ENCODE measurements around the gene OR4D1.
"Not testable (repeated sequence)": the region's sequence is repeated elsewhere in the genome, so short reads cannot be mapped to it uniquely, and the experiment has no call there.

The OR4D1 gene

DNA sequence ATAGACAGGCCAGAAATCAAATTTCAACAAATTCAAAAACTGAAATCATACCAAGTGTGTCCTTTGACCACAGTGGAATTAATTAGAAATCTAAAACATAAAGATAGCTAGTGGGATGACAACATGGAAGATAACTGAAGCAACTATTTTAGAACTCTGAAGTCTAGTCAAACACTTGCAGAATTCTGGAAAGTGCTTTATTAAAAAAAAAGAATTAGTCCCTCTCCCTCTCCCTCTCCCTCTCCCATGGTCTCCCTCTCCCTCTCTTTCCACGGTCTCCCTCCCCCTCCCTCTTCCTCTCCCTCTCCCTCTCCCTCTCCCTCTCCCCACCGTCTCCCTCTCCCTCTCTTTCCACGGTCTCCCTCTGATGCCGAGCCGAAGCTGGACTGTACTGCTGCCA, 6.7 kb upstream of the OR4D1 start:
- no peak overlapping the region for H3K9ac ChIP-seq (ENCODE audit: low read length)

DNA sequence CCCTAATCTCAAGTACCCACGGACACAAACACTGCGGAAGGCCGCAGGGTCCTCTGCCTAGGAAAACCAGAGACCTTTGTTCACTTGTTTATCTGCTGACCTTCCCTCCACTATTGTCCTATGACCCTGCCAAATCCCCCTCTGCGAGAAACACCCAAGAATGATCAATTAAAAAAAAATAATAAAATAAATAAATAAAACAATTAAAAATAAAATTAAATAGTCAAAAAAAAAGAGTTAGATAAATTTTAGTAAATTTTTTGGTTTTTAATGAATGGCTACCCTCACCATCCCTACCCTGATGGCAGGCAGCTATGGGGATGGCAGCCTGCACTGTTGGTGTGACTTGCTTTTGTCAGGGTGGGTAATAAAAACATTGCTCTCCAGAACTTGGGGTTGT, 4.8 kb upstream of the OR4D1 start:
- not testable (repeated sequence) for H3K4me3 ChIP-seq (ENCODE audit: insufficient read depth, low read length, poor library complexity, severe bottlenecking); H2AFZ ChIP-seq (ENCODE audit: low read depth, low read length, severe bottlenecking); H3K9me2 ChIP-seq (replicated peaks; ENCODE audit: insufficient read depth, low read length); H3K36me3 ChIP-seq (ENCODE audit: low read length); H4K20me1 ChIP-seq (ENCODE audit: low read depth, low read length); H3K27me3 ChIP-seq (ENCODE audit: low read length); H3K79me2 ChIP-seq (ENCODE audit: insufficient read depth, low read length); H3K9me3 ChIP-seq (ENCODE audit: insufficient read depth, low read length); H3F3A ChIP-seq (ENCODE audit: insufficient read depth); H3K27ac ChIP-seq (ENCODE audit: low read depth, low read length); H3K4me2 ChIP-seq (ENCODE audit: low read depth, low read length, poor library complexity, severe bottlenecking); H3K9ac ChIP-seq (ENCODE audit: low read length)

More for the DNA sequence above, 6.7 kb upstream of the OR4D1 start:
- Histone ChIP-seq H3K79me2 (ENCODE audit: insufficient read depth, low read length) (no peaks in the 10 kb centered on the region), H3F3A (ENCODE audit: insufficient read depth) (no peaks in the 10 kb centered on the region), H3K9me3 (ENCODE audit: insufficient read depth, low read length) (no peaks in the 10 kb centered on the region), H3K4me2 (ENCODE audit: low read depth, low read length, poor library complexity, severe bottlenecking) (no peak overlapping the region), H3K9me2 (replicated peaks; ENCODE audit: insufficient read depth, low read length) (no peaks in the 10 kb centered on the region), H3K27me3 (ENCODE audit: low read length) (no peaks in the 10 kb centered on the region), H3K4me3 (ENCODE audit: insufficient read depth, low read length, poor library complexity, severe bottlenecking) (no peak overlapping the region), H3K36me3 (ENCODE audit: low read length) (no peaks in the 10 kb centered on the region), H2AFZ (ENCODE audit: low read depth, low read length, severe bottlenecking) (no peak overlapping the region), H3K27ac (ENCODE audit: low read depth, low read length) (no peak overlapping the region), H4K20me1 (ENCODE audit: low read depth, low read length) (no peaks in the 10 kb centered on the region)
- TF ChIP-seq, protein P1, sequence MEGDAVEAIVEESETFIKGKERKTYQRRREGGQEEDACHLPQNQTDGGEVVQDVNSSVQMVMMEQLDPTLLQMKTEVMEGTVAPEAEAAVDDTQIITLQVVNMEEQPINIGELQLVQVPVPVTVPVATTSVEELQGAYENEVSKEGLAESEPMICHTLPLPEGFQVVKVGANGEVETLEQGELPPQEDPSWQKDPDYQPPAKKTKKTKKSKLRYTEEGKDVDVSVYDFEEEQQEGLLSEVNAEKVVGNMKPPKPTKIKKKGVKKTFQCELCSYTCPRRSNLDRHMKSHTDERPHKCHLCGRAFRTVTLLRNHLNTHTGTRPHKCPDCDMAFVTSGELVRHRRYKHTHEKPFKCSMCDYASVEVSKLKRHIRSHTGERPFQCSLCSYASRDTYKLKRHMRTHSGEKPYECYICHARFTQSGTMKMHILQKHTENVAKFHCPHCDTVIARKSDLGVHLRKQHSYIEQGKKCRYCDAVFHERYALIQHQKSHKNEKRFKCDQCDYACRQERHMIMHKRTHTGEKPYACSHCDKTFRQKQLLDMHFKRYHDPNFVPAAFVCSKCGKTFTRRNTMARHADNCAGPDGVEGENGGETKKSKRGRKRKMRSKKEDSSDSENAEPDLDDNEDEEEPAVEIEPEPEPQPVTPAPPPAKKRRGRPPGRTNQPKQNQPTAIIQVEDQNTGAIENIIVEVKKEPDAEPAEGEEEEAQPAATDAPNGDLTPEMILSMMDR (IDR thresholded peaks at IDR 0.05; ENCODE audit: insufficient read depth, low read length, poor library complexity, severe bottlenecking), result no peak
- no peak for TF ChIP-seq EZH2phosphoT487 (conservative IDR thresholded peaks at IDR 0.05; ENCODE audit: low read length)

DNA sequence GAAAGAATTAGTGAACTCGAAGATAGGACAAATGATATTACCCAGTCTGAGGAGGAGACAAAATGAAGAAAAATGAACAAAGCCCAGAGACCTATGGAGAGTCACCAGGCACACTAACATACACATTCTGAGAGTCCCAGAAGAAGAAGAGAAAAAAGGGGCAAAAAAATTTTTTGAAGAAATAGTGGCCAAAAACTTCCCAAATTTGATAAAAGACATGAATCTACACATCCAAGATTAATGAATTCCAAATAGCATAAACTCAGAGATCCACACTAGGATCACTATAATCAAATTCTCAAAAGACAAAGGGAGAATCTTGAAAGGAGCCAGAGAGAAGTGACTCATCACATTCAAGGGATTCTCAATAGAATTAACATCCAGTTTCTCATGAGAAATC, 3.4 kb upstream of the OR4D1 start:
- Histone ChIP-seq H3K4me2 (ENCODE audit: low read depth, low read length, poor library complexity, severe bottlenecking) (no peak overlapping the region), H3K4me3 (ENCODE audit: insufficient read depth, low read length, poor library complexity, severe bottlenecking) (no peak overlapping the region), H3K27me3 (ENCODE audit: low read length) (no peaks in the 10 kb centered on the region), H3K9me2 (replicated peaks; ENCODE audit: insufficient read depth, low read length) (no peaks in the 10 kb centered on the region), H3K36me3 (ENCODE audit: low read length) (no peaks in the 10 kb centered on the region), H3K9ac (ENCODE audit: low read length) (no peak overlapping the region), H3K27ac (ENCODE audit: low read depth, low read length) (no peak overlapping the region), H3K9me3 (ENCODE audit: insufficient read depth, low read length) (no peaks in the 10 kb centered on the region), H3F3A (ENCODE audit: insufficient read depth) (no peaks in the 10 kb centered on the region), H4K20me1 (ENCODE audit: low read depth, low read length) (no peaks in the 10 kb centered on the region), H3K79me2 (ENCODE audit: insufficient read depth, low read length) (no peaks in the 10 kb centered on the region), H2AFZ (ENCODE audit: low read depth, low read length, severe bottlenecking) (no peak overlapping the region)
- no peak for TF ChIP-seq EZH2phosphoT487 (conservative IDR thresholded peaks at IDR 0.05; ENCODE audit: low read length)
- TF ChIP-seq, protein P1 (IDR thresholded peaks at IDR 0.05; ENCODE audit: insufficient read depth, low read length, poor library complexity, severe bottlenecking), result no peak

DNA sequence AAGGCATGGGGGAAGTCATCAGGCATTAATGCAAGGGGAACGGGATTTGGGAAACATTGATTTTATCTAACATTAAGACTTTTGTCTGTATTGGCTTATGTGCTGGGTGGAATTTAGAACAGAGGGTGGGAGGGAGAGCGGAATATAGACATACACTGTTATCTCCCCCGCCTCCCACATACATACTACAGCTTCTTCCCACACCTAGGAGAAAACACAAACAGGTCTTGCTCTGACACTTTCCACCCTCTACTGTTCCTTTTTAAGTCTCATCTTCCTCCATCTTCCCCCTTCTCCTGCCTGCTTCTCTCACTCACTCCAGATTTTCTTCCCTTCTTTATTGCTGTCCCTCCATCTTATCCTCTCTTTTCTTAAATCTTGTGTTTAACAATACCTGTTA, 425 bp downstream of the OR4D1 start:
- Histone ChIP-seq H3K9me3 (ENCODE audit: insufficient read depth, low read length) (no peaks in the 10 kb centered on the region), H3K9me2 (replicated peaks; ENCODE audit: insufficient read depth, low read length) (no peaks in the 10 kb centered on the region), H3K9ac (ENCODE audit: low read length) (no peak overlapping the region), H3K36me3 (ENCODE audit: low read length) (no peaks in the 10 kb centered on the region), H3K4me2 (ENCODE audit: low read depth, low read length, poor library complexity, severe bottlenecking) (no peak overlapping the region), H3F3A (ENCODE audit: insufficient read depth) (no peaks in the 10 kb centered on the region), H3K4me3 (ENCODE audit: insufficient read depth, low read length, poor library complexity, severe bottlenecking) (no peak overlapping the region), H2AFZ (ENCODE audit: low read depth, low read length, severe bottlenecking) (no peak overlapping the region), H3K27me3 (ENCODE audit: low read length) (no peaks in the 10 kb centered on the region), H4K20me1 (ENCODE audit: low read depth, low read length) (no peaks in the 10 kb centered on the region), H3K27ac (ENCODE audit: low read depth, low read length) (no peak overlapping the region), H3K79me2 (ENCODE audit: insufficient read depth, low read length) (no peaks in the 10 kb centered on the region)
- TF ChIP-seq, protein P1 (IDR thresholded peaks at IDR 0.05; ENCODE audit: insufficient read depth, low read length, poor library complexity, severe bottlenecking), result no peak
- TF ChIP-seq EZH2phosphoT487 (conservative IDR thresholded peaks at IDR 0.05; ENCODE audit: low read length), result no peak
